CD4-positive, alpha-beta memory T cell (primary cell): Measurements from ENCODE around the gene FOXP1. TPM values are rescaled to one million over a fixed set of nuclear protein-coding genes. Genes with fewer than 3 reads are reported as not detected.

ENCODE experiments used
- CTCF ChIA-PET: fragments of 350-600 bp; sonication (Branson Sonifier 250); formaldehyde crosslinking; loops from one replicate; lab custom pipeline; 2021; ENCODE audit warnings: inconsistent platforms; ENCODE audit not compliant: partially characterized antibody; lab: Charles Lee
- POLR2A ChIA-PET: fragments of 350-600 bp; sonication (Branson Sonifier 250); formaldehyde crosslinking; loops from one replicate; lab custom pipeline; 2021; ENCODE audit not compliant: partially characterized antibody; lab: Charles Lee
- DNase-seq, 5 donors: peaks; one replicate each; pipeline versions ENCODE4 v3.0.0 to v3.0.0-alpha.2; 2020 to 2022; ENCODE audit warnings: mixed read lengths in 1 of 5
- H3K27ac ChIP-seq: one replicate; pipeline ENCODE4 v1.7.0; 2013; ENCODE audit warnings: low read depth, low read length
- H3K27me3 ChIP-seq: 2 replicates; pipeline ENCODE4 v1.7.0; 2013; ENCODE audit warnings: mild to moderate bottlenecking, low read length, moderate library complexity; ENCODE audit not compliant: insufficient read depth
- H3K36me3 ChIP-seq: 2 replicates; pipeline ENCODE4 v1.7.0; 2013; ENCODE audit warnings: mild to moderate bottlenecking, low read length, moderate library complexity; ENCODE audit not compliant: insufficient read depth
- H3K4me1 ChIP-seq: 2 replicates; pipeline ENCODE4 v1.7.0; 2013; ENCODE audit warnings: mild to moderate bottlenecking, low read length, moderate library complexity; ENCODE audit not compliant: insufficient read depth
- H3K4me3 ChIP-seq, 2 donors: one replicate each; pipeline ENCODE4 v1.7.0; 2013; ENCODE audit warnings: low read length in 2 of 2, mild to moderate bottlenecking in 1 of 2
- H3K9me3 ChIP-seq, 2 donors: one replicate each; pipeline ENCODE4 v1.7.0; 2013; ENCODE audit warnings: low read length in 2 of 2, control low read depth in 1 of 2; ENCODE audit not compliant: control insufficient read depth in 1 of 2
- H3K27ac Mint-ChIP-seq, 7 donors: one replicate each; pipeline ENCODE4 v1.8.0; 2020 to 2021; ENCODE audit warnings: mixed read lengths in 7 of 7, mild to moderate bottlenecking in 6 of 7, inconsistent platforms in 3 of 7, moderate library complexity in 3 of 7
- H3K27me3 Mint-ChIP-seq, 2 donors: one replicate each; pipeline ENCODE4 v1.8.0; 2020 to 2021; ENCODE audit warnings: mixed read lengths in 2 of 2
- H3K36me3 Mint-ChIP-seq, 2 donors: one replicate each; pipeline ENCODE4 v1.8.0; 2020 to 2021; ENCODE audit warnings: mixed read lengths in 2 of 2, inconsistent platforms in 1 of 2, mild to moderate bottlenecking in 1 of 2
- H3K4me1 Mint-ChIP-seq, 4 donors: one replicate each; pipeline ENCODE4 v1.8.0; 2020 to 2021; ENCODE audit warnings: mixed read lengths in 4 of 4, mild to moderate bottlenecking in 1 of 4
- H3K4me3 Mint-ChIP-seq, 8 donors: one replicate each; pipeline ENCODE4 v1.8.0; 2020 to 2021; ENCODE audit warnings: mixed read lengths in 8 of 8, mild to moderate bottlenecking in 7 of 8, moderate library complexity in 6 of 8, inconsistent platforms in 3 of 8
- H3K9me3 Mint-ChIP-seq, 8 donors: one replicate each; pipeline ENCODE4 v1.8.0; 2020 to 2021; ENCODE audit warnings: mixed read lengths in 8 of 8, mild to moderate bottlenecking in 5 of 8, inconsistent platforms in 3 of 8, moderate library complexity in 1 of 8
- intact Hi-C: fragments of 100-400 bp; cut with micrococcal nuclease; formaldehyde crosslinking; loops from one replicate; pipeline ENCODE4 v1.15.1; 2023
- polyA plus RNA-seq, 2 donors: library from polyadenylated mRNA; unstranded; fragments of 300-500 nt; fragmentation: Illumina TruSeq; gene quantifications; one replicate each; pipeline ENCODE4 v1.2.3, GENCODE V29; 2021
- total RNA-seq, 2 experiments: library from RNA; stranded (reverse); gene quantifications; one replicate each; pipeline ENCODE4 v1.2.3, GENCODE V29; 2021

Gene FOXP1
- total and polyA plus RNA-seq, 4 experiments from 2014 or later: 189 to 348 (median 279) TPM

DNA sequence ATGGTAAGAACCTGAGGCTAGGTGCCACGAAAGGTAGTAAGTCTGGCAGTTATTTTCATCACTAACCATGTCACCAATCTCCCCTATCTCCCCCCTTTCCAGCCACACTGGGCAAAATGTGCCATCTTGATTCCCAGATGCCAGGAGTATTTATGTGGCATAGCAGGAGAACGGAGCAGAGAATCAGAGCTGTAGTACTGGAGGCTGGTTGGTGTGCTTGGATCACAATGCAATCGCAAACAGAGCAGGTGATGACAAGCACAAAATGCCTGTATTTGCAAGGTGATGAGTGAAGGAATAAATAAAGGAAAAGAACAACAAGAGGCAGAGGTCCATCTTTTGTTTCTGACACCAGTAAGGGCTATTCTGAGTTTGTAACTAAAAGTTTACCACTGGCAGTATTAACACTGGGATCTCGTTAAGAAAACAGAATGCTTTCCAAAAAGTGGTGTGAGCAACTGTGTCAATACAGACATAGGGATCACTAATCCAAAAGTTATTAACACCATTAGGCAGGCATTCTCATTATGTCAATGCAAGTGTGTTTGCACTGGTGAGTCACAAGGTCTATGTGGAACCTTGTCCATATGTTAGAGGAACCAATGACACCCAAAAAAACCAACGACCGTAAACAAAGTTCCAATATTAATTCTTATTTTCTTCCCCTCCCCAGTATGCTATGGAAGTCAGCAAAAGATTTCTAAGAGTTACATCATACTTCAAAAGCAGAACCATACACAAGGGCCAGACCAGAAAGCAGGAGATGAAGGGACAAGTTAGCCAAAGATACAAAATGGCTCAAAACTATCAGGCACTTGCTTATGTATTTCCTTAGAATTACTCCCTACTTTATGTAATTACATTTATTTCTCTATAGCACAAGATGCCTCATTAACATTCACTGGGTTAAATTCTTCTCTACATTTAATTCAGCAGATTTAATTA lies 556.6 kb downstream of the FOXP1 start:
- Mint-ChIP-seq H3K9me3 (no peaks in the 10 kb centered on the region), H3K4me3 (peak overlapping the region in 2 of 8 donors; percentile 7 to 29), H3K4me1 (peaks cover 58 to 96% (median 81%) of the 10 kb centered on the region in 4 donors), H3K27me3 (no peaks in the 10 kb centered on the region), H3K27ac (peak overlapping the region; percentile 21 to 80 (median 33)), H3K36me3 (peaks cover 26 to 72% of the 10 kb centered on the region in 2 donors)
- no peak for DNase-seq
- ChIA-PET CTCF (interaction anchor here (1.0 kb wide), 1 partner anchor 20 kb away, joined by 3 read pairs; no protein-coding TSS in a partner anchor), POLR2A (no interaction called here)
- H3K36me3 ChIP-seq: peaks cover 26% of the 10 kb centered on the region
- no peak overlapping the region for H3K27ac ChIP-seq
- intact Hi-C loops: loop anchor here (2.0 kb wide), 1 partner anchor 14 kb away; no protein-coding TSS in a partner anchor
- H3K4me1 ChIP-seq: peaks cover 63% of the 10 kb centered on the region
- H3K9me3 ChIP-seq: no peaks in the 10 kb centered on the region
- no peaks in the 10 kb centered on the region for H3K27me3 ChIP-seq
- H3K4me3 ChIP-seq: no peak overlapping the region

DNA sequence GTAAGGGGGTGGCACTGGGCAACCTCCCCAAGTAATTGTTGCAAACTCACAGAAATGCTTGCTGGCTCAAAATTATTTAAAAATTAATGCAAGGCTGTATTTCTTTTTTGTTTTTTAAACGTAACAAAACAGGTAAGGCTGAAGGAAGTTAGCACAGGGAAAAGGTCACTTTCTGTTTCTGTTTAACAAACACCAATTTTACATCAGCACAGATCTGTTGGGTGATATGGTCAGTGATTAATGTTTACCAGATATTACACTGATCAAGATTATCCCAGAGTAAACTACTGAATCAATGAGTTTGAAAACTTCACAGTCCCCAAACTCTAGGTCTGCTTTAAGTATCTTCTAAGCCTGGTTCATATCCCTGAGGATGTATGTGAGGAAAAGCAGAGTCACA lies 558.0 kb downstream of the FOXP1 start:
- Histone ChIP-seq H3K36me3 (peaks cover 19% of the 10 kb centered on the region), H3K4me3 (no peak overlapping the region), H3K27ac (no peak overlapping the region), H3K9me3 (no peaks in the 10 kb centered on the region), H3K4me1 (peaks cover 61% of the 10 kb centered on the region), H3K27me3 (no peaks in the 10 kb centered on the region)
- Mint-ChIP-seq H3K36me3 (peaks cover 14 to 69% of the 10 kb centered on the region in 2 donors), H3K4me3 (peak overlapping the region in 5 of 8 donors; percentile 4 to 68 (median 32)), H3K27ac (peak overlapping the region; percentile 21 to 86 (median 72)), H3K4me1 (peaks cover 54 to 96% (median 78%) of the 10 kb centered on the region in 4 donors), H3K27me3 (no peaks in the 10 kb centered on the region), H3K9me3 (no peaks in the 10 kb centered on the region)
- intact Hi-C loops: loop anchor here (2.0 kb wide), 1 partner anchor 15 kb away; no protein-coding TSS in a partner anchor
- CTCF ChIA-PET: no interaction called here
- no peak for DNase-seq
- POLR2A ChIA-PET: no interaction called here

DNA sequence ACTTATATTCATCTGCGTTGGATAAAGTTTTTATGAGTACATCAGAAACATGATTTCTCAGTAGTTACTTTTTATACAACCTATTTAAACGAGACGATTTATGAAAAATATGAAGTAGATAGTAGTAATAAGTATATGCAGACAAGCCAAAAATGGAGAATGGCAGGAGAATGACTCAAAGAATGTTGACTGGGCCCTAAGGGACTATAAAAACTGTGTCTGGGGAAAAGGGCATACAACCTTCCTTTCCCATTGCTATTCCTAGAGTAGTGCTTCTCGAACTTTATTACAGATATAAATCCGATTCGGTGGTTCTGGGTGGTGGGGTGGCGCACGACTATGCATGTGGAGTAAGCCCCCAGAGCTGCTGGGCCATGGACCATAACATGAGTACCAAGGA lies 558.5 kb downstream of the FOXP1 start:
- peaks cover 51 to 92% (median 75%) of the 10 kb centered on the region in 4 donors for H3K4me1 Mint-ChIP-seq
- ChIA-PET CTCF (no interaction called here), POLR2A (no interaction called here)
- peak overlapping the region; percentile 21 to 86 (median 37) for H3K27ac Mint-ChIP-seq
- intact Hi-C loops: loop anchor here (2.0 kb wide), 1 partner anchor 14 kb away; no protein-coding TSS in a partner anchor
- no peak for DNase-seq
- no peaks in the 10 kb centered on the region for H3K27me3 ChIP-seq
- peaks cover 62% of the 10 kb centered on the region for H3K4me1 ChIP-seq
- H3K36me3 Mint-ChIP-seq: peaks cover 9 to 65% of the 10 kb centered on the region in 2 donors
- no peaks in the 10 kb centered on the region for H3K27me3 Mint-ChIP-seq
- H3K9me3 ChIP-seq: no peaks in the 10 kb centered on the region
- H3K36me3 ChIP-seq: peaks cover 14% of the 10 kb centered on the region
- no peak overlapping the region for H3K27ac ChIP-seq
- H3K4me3 ChIP-seq: no peak overlapping the region
- peak overlapping the region in 5 of 8 donors; percentile 21 to 68 (median 22) for H3K4me3 Mint-ChIP-seq
- no peaks in the 10 kb centered on the region for H3K9me3 Mint-ChIP-seq

DNA sequence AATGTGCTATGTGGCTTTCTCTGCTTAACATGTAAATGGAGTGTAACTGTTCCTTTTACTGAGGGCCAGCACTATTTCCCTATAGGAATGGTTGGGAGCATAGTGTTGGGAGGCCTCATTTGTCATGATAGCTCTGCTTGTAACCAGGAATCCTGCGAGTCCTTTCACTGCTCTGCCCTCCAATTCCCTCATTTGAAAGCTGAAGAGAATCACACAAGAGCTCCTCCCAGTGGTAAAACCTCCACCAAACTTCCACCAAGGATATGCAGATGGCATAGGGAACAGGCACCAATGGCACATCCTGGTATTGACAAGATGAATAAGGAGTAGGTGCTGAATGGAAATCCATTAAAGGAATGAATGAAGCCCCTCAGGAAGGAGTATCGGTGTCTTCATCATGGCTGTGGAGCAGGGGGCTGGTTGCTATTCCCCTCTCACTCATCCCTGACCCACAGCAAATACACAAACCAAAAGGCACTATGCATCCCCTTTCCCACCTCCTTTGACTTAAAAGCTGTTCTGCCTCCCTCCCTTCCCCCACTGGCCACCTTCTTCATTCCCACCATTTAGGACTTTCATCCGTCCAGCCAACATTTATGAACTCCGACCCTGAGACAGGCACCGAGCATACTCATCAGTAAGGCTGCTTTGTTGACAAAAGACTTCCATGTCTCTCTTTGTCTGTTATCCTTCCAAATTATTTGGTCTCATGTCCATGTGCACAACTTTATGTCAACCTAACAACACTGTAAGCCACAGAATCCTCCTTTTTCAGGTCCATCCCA lies 560.8 kb downstream of the FOXP1 start:
- peaks cover 9% of the 10 kb centered on the region for H3K36me3 ChIP-seq
- H3K4me3 Mint-ChIP-seq: no peak overlapping the region
- intact Hi-C loops: no loop called here
- H3K9me3 ChIP-seq: no peaks in the 10 kb centered on the region
- no peaks in the 10 kb centered on the region for H3K9me3 Mint-ChIP-seq
- no peak for DNase-seq
- H3K4me1 Mint-ChIP-seq: peaks cover 52 to 85% (median 70%) of the 10 kb centered on the region in 4 donors
- peak overlapping the region; percentile 8 to 91 (median 67) for H3K27ac Mint-ChIP-seq
- no peak overlapping the region for H3K4me3 ChIP-seq
- H3K36me3 Mint-ChIP-seq: peaks cover 9 to 64% of the 10 kb centered on the region in 2 donors
- no peaks in the 10 kb centered on the region for H3K27me3 Mint-ChIP-seq
- H3K4me1 ChIP-seq: peaks cover 58% of the 10 kb centered on the region
- no peaks in the 10 kb centered on the region for H3K27me3 ChIP-seq
- ChIA-PET POLR2A (interaction anchor here (1.1 to 1.3 kb wide), 2 partner anchors 11 to 41 kb away, joined by 4 to 5 read pairs; no protein-coding TSS in a partner anchor), CTCF (interaction anchor here (0.9 to 1.9 kb wide), 7 partner anchors 14 to 472 kb away, joined by 3 to 6 read pairs (median 3); no protein-coding TSS in a partner anchor)
- no peak overlapping the region for H3K27ac ChIP-seq

DNA sequence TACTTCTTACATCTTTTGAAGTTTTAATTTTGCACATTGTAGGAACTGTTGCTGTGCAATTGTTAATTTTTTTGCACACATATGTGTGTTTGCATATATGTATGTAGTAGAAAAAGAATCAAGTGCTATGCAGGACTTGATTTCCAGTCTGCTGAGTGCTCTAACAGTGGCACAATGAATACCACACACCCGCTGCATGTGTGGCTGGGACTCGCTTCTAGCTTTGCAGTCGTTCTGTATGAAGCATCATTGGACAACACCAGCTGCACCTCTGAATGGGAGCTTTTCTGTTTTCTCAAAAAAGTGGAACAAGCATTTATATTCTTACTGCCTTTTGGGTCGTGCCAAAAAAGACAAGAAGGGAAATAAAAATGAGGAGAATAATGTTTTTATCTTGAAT lies 564.7 kb downstream of the FOXP1 start:
- peaks cover 0 to 5% (median 0%) of the 10 kb centered on the region in 8 donors for H3K9me3 Mint-ChIP-seq
- CTCF ChIA-PET: no interaction called here
- POLR2A ChIA-PET: interaction anchor here (1.1 kb wide), 1 partner anchor 45 kb away, joined by 3 read pairs; no protein-coding TSS in a partner anchor
- no peaks in the 10 kb centered on the region for H3K27me3 Mint-ChIP-seq
- Histone ChIP-seq H3K27ac (no peak overlapping the region), H3K4me3 (no peak overlapping the region), H3K36me3 (peaks cover 11% of the 10 kb centered on the region), H3K4me1 (peaks cover 27% of the 10 kb centered on the region), H3K27me3 (no peaks in the 10 kb centered on the region), H3K9me3 (no peaks in the 10 kb centered on the region)
- H3K4me3 Mint-ChIP-seq: no peak overlapping the region
- intact Hi-C loops: no loop called here
- peaks cover 34 to 62% of the 10 kb centered on the region in 2 donors for H3K36me3 Mint-ChIP-seq
- H3K27ac Mint-ChIP-seq: peak overlapping the region in 6 of 7 donors; percentile 27 to 80 (median 64)
- peaks cover 35 to 78% (median 54%) of the 10 kb centered on the region in 4 donors for H3K4me1 Mint-ChIP-seq
- DNase-seq: no peak

DNA sequence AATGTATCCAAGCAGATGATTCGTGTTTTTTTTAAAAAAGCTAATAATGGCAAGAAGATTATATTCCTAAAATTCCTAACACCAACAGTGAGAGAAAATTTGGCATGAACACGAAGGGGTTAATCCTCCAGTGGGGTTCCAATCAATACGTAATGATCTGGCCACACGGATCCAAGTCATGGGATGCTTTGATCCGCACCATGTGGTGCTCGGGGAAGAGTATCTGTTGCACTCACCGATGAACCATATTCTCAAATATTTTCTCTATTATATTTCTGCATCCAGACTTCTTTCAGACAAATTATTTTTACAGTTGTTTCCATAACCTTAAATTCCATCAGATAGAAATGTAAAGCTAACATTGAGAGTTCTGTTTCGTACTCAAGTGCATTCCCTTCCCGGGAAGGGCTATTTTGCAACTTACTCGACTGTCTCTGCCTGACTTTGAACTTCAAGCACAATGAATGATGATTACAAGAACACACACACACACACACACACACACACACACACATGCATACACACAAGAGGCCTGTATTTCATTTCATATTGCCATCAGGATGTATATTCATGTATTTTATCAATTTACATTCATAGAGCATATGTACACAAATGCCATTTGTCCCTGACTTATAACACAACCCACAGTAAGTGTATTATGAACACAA lies 567.2 kb downstream of the FOXP1 start:
- H3K36me3 Mint-ChIP-seq: peaks cover 36 to 59% of the 10 kb centered on the region in 2 donors
- Histone ChIP-seq H3K4me3 (no peak overlapping the region), H3K9me3 (no peaks in the 10 kb centered on the region), H3K36me3 (peaks cover 8% of the 10 kb centered on the region), H3K27ac (no peak overlapping the region), H3K4me1 (peaks cover 45% of the 10 kb centered on the region), H3K27me3 (no peaks in the 10 kb centered on the region)
- no peak for DNase-seq
- H3K4me1 Mint-ChIP-seq: peaks cover 39 to 79% (median 58%) of the 10 kb centered on the region in 4 donors
- H3K27me3 Mint-ChIP-seq: no peaks in the 10 kb centered on the region
- H3K27ac Mint-ChIP-seq: peak overlapping the region; percentile 9 to 86 (median 62)
- peaks cover 0 to 5% (median 0%) of the 10 kb centered on the region in 8 donors for H3K9me3 Mint-ChIP-seq
- peak overlapping the region in 1 of 8 donors; percentile 13 for H3K4me3 Mint-ChIP-seq
- intact Hi-C loops: no loop called here
- POLR2A ChIA-PET: interaction anchor here (1.0 to 1.4 kb wide), 2 partner anchors 18 to 47 kb away, joined by 3 to 4 read pairs; no protein-coding TSS in a partner anchor
- CTCF ChIA-PET: interaction anchor here (0.9 kb wide), 2 partner anchors 12 to 381 kb away, joined by 3 to 4 read pairs; no protein-coding TSS in a partner anchor
